HG02981 (cell line): ENCODE measurements around the gene MUC2.
"Not testable (repeated sequence)": the region's sequence is repeated elsewhere in the genome, so short reads cannot be mapped to it uniquely, and the experiment has no call there.

ENCODE experiments used
- ATAC-seq: cut with Tn5 transposase; IDR thresholded peaks from one replicate; pipeline ENCODE4 v1.9.1; 2021; ENCODE audit warnings: mild to moderate bottlenecking, moderate library complexity; ENCODE audit not compliant: unreplicated experiment

The MUC2 gene

GRCh38 chr11:1102996-1103395 lies 28.3 kb downstream of the MUC2 start:
- no peak for ATAC-seq

DNA sequence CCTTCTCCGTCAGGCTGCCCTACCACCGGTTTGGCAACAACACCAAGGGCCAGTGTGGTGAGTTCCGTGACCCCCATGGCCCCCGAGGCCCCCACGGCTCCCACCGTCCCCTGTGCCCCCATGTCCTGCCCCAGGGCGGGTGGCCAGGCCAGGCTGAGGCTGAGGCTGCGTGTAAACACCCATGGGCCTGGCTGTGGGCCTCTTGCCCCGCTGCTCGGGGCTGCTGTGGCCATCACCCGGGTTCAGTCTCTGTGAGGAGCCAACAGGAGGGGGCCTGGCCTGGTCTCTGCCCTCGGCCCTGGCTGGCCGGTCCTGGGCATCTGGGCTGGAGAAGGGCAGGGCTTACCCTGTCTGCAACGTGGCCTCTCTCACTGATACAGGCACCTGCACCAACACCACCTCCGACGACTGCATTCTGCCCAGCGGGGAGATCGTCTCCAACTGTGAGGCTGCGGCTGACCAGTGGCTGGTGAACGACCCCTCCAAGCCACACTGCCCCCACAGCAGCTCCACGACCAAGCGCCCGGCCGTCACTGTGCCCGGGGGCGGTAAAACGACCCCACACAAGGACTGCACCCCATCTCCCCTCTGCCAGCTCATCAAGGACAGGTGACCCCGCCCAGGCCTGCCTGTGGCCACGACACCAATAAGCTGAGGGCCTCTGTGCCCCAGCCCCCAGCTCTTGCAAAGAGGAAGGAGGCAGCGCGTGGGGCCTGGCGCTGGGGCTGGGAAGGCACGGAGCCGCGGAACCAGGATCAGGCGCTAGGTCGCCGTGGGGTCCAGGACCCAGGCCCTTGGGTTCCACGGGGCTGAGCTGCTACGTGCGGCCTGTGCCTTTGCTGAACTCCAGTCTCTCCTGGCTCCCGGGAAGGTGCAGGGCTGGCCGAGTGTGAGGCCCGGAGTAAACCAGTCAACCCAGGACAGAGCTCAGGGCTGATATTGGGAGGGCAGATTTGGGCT lies 29.0 kb downstream of the MUC2 start:
- ATAC-seq, result no peak

DNA sequence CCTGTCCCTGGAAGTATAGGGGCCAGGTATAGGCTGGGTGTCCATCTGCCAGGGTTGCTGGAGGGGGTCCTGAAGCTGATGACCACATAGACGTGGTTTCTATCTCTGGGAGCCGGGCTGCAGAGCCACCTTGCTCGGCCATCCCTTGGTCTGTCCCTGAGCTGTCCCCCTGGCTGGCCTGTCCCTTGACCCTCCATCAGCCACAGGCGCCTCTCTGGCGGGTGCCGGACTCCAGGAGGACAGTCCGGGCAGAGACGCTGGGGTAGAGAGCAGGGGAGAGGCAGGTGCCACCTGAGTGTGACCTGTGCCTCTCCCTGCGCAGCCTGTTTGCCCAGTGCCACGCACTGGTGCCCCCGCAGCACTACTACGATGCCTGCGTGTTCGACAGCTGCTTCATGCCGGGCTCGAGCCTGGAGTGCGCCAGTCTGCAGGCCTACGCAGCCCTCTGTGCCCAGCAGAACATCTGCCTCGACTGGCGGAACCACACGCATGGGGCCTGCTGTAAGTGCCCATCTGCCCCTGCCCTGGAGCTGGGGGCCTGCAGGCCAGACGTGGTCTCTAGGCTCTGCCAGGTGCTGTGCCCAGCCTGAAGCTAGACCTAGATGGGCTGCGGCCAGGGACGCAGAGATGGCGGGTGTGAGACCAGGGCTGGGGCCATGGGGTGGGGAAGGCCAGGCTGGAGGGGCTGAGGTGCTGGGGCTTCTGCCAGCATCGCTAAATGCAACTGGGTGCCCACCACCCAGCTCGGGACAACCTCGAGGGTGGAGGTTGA lies 29.9 kb downstream of the MUC2 start:
- no peak for ATAC-seq

DNA sequence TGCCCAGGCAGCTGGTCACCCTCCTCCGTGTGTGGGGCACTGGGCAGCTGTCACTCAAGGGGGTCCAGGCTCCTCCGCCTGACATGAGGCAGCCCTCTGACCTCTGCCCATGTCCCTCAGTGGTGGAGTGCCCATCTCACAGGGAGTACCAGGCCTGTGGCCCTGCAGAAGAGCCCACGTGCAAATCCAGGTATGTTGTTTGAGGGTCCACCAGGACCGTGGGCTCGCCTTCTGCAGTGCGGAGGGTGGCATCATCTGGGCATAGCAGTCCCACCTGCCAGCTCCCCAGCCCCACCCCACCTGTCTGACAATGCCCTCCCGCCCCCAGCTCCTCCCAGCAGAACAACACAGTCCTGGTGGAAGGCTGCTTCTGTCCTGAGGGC lies 30.5 kb downstream of the MUC2 start:
- ATAC-seq, result no peak

GRCh38 chr11:1106387-1106786 lies 31.7 kb downstream of the MUC2 start:
- no peak for ATAC-seq

GRCh38 chr11:1107316-1108245 lies 32.9 kb downstream of the MUC2 start:
- ATAC-seq, result no peak

GRCh38 chr11:1108246-1108900 lies 33.7 kb downstream of the MUC2 start:
- no peak for ATAC-seq

DNA sequence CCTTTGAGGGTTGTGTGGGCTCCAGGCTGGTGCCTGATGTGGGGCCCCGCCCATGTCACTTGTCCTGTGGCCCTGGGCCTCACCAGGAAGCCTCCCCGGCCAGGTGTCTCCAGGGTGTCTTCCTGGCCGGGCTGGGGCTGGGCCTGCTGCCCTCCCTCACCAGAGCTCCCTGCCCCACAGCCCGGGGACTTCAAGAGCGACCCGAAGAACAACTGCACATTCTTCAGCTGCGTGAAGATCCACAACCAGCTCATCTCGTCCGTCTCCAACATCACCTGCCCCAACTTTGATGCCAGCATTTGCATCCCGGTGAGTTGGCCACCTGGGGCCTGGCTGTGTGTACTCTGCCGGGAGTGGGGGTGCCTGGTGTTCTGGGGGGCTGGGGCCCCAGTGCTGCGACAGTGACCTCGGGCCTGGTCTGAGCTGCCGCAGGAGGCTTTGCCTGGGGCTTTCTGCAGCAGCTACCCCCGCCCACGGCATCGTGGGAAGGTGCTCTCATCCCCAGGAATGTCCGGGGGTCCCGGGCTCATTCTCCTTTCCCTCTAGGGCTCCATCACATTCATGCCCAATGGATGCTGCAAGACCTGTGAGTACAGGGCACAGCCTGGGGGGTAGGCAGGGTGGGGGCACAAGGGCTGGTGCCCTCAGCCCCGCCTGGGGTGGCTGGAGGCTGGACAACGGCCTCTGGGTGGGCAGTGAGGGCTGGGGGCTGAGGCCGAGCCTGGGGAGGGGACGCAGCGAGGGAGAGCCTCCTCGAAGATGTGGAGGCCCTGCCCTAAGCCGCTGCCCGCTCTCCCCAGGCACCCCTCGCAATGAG lies 34.6 kb downstream of the MUC2 start:
- no peak for ATAC-seq

DNA sequence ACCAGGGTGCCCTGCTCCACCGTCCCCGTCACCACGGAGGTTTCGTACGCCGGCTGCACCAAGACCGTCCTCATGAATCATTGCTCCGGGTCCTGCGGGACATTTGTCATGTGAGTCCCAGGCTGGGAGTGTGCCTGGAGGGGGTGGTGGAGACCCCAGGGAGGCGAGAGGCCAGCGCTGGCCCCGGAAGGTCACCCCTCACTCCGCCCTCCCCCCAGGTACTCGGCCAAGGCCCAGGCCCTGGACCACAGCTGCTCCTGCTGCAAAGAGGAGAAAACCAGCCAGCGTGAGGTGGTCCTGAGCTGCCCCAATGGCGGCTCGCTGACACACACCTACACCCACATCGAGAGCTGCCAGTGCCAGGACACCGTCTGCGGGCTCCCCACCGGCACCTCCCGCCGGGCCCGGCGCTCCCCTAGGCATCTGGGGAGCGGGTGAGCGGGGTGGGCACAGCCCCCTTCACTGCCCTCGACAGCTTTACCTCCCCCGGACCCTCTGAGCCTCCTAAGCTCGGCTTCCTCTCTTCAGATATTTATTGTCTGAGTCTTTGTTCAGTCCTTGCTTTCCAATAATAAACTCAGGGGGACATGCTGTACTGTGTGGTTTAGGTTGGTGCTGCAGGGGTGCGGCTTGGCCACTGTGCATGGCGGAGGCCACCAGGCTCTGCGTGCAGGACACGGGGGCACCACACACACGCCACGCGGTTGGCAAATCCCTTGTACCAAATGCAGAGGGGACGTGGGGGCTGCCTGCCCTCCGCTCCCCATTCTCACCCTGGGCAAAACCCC lies 35.4 kb downstream of the MUC2 start:
- no peak for ATAC-seq

GRCh38 chr11:1111545-1112212 lies 37.0 kb downstream of the MUC2 start:
- no peak for ATAC-seq

- no peak for ATAC-seq
These were observed 37.9 kb downstream of the MUC2 start for GRCh38 chr11:1112351-1113191.

- no peak for ATAC-seq
These were observed 38.9 kb downstream of the MUC2 start for GRCh38 chr11:1113405-1114201.

GRCh38 chr11:1115292-1115691 lies 40.6 kb downstream of the MUC2 start:
- ATAC-seq, result not testable (repeated sequence)

DNA sequence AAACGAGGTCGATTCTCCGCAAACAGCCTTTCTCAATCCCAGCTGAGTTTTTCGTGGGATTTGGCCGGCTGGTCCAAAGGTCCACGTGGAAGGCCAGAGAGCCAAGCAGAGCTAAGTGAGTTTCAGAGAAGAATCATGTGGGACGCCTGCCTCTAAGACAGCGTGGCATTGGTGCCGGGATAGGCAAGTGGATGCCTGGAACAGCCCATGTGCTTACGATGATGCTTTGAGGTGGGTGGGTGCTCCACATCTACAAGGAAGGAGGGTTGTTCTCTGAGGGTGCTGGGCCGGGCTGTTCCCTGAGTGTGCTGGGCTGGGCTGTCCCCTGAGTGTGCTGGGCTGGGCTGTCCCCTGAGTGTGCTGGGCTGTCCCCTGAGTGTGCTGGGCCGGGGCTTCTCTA lies 41.4 kb downstream of the MUC2 start:
- ATAC-seq, result no peak

DNA sequence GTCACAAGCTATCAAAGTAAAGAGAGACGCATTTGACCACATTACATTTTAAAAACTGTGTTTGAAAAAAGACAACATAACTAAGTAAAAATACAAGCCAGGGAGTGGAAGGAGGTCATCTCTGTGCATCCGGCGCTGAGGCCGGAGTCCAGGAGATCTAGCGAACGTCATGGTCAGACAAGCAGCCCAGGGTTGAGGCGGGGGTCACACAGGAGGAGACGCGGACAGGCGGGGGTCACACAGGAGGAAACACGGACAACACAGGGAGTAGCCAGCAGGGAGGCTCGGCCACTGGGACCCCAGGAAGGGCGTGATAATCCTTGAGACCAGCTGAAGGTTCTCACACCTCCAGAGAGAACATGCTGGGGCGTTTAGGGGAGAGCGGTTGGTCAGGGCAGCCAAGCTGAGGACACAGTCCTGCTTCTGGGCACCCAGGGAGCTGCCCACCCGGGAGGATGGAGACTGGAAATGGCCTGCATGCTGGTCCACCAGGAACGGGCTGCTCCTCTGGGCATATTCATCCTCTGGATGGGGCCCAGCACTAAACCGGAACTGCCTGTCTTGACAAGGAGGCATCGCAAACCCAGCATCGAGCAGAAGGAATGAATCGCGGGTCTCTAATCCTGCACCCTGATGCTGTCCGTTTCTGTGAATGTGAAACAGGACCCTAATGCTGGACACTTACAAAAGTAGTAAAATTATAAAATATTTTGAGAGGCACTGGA lies 42.2 kb downstream of the MUC2 start:
- no peak for ATAC-seq

- ATAC-seq, result no peak
These were observed 43.3 kb downstream of the MUC2 start for GRCh38 chr11:1117992-1118391.
